Ecto neural progenitor cell (in vitro differentiated cells): ENCODE measurements around the gene KCNQ2.
"Not testable (repeated sequence)": the region's sequence is repeated elsewhere in the genome, so short reads cannot be mapped to it uniquely, and the experiment has no call there.

Experiments
- DNase-seq: peaks from one replicate; pipeline ENCODE4 v3.0.0-alpha.2; 2018; ENCODE audit warnings: low spot score

KCNQ2 gene

GRCh38 chr20:63385819-63386218 lies 86.6 kb downstream of the KCNQ2 start:
- no peak for DNase-seq

GRCh38 chr20:63384336-63384735 lies 88.1 kb downstream of the KCNQ2 start:
- no peak for DNase-seq

- DNase-seq: no peak
These were observed 88.9 kb downstream of the KCNQ2 start for GRCh38 chr20:63383556-63383955.

- no peak for DNase-seq
These were observed 89.7 kb downstream of the KCNQ2 start for GRCh38 chr20:63382551-63383300.

GRCh38 chr20:63381781-63382431 lies 90.5 kb downstream of the KCNQ2 start:
- DNase-seq: peak; percentile 88

- DNase-seq: no peak
These were observed 92.0 kb downstream of the KCNQ2 start for GRCh38 chr20:63380346-63380870.

- not testable (repeated sequence) for DNase-seq
These were observed 92.6 kb downstream of the KCNQ2 start for GRCh38 chr20:63379872-63380271.

- DNase-seq: no peak
These were observed 93.2 kb downstream of the KCNQ2 start for GRCh38 chr20:63379296-63379695.

GRCh38 chr20:63378626-63379025 lies 93.8 kb downstream of the KCNQ2 start:
- no peak for DNase-seq

- DNase-seq: no peak
These were observed 94.5 kb downstream of the KCNQ2 start for GRCh38 chr20:63377951-63378381.

- peak; percentile 86 for DNase-seq
These were observed 95.1 kb downstream of the KCNQ2 start for GRCh38 chr20:63377256-63377941.

GRCh38 chr20:63376283-63377250 lies 95.9 kb downstream of the KCNQ2 start:
- DNase-seq: no peak

GRCh38 chr20:63375438-63375837 lies 97.0 kb downstream of the KCNQ2 start:
- DNase-seq: no peak

- no peak for DNase-seq
These were observed 98.0 kb downstream of the KCNQ2 start for GRCh38 chr20:63374504-63374903.

- DNase-seq: no peak
These were observed 98.5 kb downstream of the KCNQ2 start for GRCh38 chr20:63373996-63374395.

GRCh38 chr20:63372971-63373885 lies 99.2 kb downstream of the KCNQ2 start:
- no peak for DNase-seq

GRCh38 chr20:63371291-63371865 lies 101.1 kb downstream of the KCNQ2 start:
- no peak for DNase-seq

- DNase-seq: no peak
These were observed 101.8 kb downstream of the KCNQ2 start for GRCh38 chr20:63370618-63371187.

- DNase-seq: no peak
These were observed 102.5 kb downstream of the KCNQ2 start for GRCh38 chr20:63369724-63370617.
